GM18502 (cell line): ENCODE results near the gene TBC1D9B.

Source experiments
- ATAC-seq: cut with Tn5 transposase; IDR thresholded peaks from one replicate; pipeline ENCODE4 v1.9.1; 2021; ENCODE audit warnings: mild to moderate bottlenecking; ENCODE audit not compliant: unreplicated experiment, poor library complexity

The TBC1D9B gene

DNA sequence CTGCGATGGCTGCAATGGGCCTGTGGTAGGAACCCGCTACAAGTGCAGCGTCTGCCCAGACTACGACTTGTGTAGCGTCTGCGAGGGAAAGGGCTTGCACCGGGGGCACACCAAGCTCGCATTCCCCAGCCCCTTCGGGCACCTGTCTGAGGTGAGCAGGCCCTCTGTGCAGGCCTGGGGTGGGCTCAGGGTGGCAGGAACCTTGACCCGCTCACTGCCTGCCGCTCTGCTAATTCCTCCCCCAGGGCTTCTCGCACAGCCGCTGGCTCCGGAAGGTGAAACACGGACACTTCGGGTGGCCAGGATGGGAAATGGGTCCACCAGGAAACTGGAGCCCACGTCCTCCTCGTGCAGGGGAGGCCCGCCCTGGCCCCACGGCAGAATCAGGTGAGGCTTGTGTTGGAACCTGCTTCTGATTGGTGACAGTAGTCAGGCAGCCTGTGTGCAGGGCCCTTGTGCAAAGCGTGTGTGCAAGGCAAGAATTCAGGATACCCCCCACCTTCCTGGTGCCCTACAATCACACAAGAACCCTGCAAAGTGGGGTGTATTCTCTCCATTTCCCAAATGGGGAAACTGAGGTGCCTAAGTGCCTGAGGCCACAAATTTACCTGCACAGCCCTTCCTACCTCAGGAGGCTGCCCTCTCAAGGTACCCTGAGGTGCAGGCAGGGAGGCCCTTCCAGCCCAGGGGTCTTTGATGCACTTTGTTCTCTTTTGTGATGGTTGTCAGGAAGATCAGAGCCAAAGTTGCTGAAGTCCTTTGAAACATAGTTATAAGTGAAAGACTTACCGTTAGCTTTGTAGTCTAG lies 83.6 kb downstream of the TBC1D9B start:
- no peak for ATAC-seq

DNA sequence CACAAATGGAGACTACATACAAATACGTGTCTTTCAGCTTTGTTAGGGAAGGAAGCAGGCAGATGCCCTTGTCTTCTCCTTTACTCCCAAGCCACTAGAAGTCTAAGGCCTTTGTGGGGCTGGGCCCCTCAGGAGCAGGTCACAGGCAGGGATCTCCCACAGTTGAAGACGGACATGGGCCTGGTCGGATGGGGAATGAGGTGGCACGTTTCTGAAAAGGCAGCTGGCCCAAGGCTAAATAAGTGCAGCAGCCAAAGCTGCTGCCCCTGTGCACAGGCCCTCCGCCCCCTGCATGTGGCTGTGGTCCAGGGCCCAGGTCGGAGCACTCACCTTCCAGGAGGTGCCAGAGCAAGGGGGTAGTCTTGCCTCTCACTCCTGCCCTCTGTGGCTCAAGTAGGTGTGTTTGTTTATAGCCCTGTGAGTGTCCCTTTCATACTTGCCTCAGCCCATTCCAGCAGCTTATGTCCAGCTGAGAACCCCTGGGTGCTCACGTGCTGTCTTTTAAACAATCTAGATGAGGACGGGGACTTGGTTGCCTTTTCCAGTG lies 85.2 kb downstream of the TBC1D9B start:
- no peak for ATAC-seq

DNA sequence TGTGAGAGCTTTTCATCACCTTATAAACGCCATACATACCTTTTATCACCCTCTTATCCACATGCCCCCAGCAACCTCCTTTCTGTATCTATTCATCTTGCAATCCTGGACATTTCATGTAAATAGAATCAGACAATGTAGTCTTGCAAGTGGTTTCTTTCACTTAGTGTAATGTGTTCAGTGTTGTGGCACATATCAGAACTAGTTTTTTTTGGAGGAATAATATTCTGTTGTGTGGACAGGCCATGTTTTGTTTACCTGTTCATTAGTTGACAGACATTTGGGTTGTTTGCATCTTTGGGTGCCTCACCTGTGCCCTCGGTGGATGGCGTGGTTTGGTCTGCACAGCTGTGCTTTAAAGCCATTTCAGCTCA lies 85.7 kb downstream of the TBC1D9B start:
- no peak for ATAC-seq

DNA sequence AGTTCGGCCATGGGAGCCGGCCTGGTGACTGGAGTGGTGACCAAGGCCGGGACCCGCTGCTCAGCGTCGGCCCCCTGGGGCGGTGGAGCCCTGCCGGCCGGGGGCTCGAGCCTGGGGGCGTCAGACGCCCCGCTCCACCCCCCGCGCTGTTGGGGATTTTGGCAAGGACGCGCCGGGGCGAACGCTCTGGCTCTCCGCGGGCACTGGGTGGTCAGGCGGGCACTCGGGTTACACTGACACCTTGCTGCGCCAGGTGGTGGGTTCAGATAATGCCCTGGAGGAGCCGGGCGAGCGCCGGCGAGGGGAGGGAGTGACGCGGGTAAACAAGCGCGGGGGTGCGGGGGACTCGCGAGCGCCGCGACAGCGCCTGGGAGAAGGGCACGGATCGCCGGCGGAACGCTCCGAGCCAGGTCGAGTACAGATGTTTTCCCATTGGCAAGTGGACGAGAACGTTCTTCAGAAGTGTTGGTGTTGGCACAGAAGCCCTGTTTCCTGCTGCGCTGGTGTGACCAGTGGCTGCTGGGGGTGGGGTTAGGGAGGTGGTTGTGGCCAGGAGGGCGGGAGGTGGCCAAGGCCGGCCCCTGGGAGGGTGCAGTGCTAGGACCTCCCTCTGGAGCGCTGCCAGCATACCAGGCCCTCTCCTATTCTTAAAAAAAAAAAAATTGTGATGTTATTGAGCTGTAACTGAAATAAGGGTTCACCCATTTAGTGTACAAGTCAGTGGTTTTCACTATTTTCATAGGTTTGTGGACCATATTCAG lies 86.2 kb downstream of the TBC1D9B start:
- peak; percentile 45 for ATAC-seq

DNA sequence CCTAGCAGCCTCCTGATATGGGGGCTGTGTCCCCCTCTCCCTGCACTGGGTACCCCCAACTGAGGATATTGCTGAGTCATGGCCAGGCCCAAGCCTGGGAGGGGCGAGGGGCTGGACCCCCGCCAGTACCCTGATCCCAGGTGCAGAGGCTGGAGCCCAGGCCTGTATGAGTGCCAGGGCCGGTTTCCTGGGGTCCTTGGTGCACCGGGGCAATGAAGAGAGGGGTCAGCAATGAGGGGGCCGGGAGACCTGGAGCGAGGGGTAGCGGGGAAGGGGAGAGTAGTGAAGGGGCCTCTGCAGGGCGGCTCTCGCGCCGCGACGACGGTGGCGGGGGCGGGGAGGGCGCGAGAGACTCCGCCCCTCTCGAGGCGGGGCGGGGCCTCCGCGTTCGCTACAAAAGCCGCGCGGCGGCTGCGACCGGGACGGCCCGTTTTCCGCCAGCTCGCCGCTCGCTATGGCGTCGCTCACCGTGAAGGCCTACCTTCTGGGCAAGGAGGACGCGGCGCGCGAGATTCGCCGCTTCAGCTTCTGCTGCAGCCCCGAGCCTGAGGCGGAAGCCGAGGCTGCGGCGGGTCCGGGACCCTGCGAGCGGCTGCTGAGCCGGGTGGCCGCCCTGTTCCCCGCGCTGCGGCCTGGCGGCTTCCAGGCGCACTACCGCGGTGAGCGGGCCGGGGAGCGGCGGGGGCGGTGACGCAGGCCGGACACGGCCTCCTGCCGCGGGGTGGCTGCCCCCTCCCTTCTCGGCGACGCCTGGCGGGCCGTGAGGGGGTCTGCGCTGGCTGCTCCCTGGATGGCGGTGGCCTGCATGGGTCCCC lies 87.0 kb downstream of the TBC1D9B start, which contains the start of gene SQSTM1:
SQSTM1 (plus strand) TSS at position 423 of the 815 bp plus-strand sequence; CDS start at position 455, 32 bp downstream.
- peak; percentile 39 for ATAC-seq

DNA sequence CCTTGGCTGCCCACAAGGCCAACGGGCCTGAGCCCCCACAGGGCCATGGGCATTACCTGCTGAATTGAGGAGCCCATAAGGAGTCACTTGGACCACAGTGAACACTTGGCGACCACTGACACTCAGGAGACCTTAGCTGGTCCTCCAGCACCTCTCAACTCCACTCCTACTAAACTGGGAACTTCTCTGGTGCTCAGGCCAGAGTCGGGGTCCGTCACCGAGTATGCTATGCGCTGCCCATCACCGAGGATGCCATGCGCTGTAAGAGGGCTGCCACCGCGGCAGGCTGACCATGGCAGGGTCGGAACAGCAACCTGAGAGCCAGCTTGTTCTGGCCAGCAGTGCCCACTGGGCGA lies 87.6 kb downstream of the TBC1D9B start:
- ATAC-seq: no peak

DNA sequence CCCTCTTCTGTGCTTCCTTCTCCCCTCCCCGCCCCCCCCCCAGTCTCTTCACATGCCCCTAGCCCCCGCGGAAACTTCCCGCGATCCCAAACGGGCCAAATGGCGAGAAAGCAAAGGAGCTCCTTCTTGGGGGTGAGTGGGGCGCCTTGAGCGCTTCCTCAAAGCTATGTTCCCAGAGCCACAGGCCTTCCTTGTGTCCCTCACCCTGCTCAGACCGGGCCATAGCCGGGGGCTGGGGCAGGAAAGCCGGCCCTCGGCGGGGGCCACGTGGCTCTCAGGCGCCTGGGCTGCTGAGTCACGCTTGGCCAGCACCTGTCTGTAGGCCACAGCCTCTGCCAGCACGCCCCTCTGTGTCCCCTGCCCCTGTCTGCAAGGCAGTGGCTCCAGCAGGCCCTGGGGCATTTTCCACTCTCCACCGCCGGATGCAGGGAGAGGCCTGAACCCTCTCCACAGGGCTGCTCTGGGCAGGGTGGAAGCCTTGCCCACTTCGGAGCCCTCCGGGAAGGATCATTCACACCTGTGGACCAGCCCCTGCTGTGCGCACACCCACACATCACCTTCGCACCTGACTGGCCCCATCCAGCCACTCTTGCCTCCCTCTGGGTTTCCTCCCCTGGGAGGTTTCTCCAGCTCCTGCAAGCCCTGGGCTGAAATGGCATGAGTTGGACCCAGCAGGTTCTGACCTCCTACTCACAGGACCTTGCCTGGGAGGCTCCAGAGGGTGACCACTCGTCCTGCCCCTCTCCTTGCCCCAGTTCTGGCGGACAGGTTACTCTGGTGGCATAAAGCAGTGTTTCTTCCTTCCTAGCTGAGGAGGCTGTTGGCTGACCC lies 88.2 kb downstream of the TBC1D9B start:
- ATAC-seq: no peak

DNA sequence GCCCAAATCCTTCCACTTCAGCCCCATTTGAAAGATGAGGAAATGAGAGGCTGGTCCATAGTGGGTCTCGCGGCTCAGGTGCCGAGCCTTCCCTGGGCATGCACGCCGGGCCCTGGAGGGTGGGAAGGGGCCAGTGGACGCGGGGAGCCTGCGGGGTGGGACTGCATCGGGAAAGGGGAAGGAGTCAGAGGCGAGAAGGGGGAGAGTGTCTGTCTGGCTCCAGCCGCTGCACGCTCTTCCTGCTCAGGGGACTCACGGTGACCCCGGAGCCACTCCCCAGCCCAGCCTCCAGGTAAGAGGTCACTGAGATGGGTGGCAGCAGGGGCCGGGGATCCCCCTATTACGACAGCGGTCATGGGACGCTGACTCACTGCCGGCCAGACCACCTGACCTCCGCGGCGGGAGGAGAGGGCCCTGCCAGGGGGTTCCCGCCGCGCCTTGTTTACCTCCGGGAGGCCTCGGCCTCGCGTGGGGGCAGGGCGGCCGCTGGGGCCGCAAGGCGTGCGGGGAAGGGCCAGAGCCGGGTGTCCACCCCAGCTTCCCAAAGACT lies 88.9 kb downstream of the TBC1D9B start:
- ATAC-seq: peak; percentile 67

DNA sequence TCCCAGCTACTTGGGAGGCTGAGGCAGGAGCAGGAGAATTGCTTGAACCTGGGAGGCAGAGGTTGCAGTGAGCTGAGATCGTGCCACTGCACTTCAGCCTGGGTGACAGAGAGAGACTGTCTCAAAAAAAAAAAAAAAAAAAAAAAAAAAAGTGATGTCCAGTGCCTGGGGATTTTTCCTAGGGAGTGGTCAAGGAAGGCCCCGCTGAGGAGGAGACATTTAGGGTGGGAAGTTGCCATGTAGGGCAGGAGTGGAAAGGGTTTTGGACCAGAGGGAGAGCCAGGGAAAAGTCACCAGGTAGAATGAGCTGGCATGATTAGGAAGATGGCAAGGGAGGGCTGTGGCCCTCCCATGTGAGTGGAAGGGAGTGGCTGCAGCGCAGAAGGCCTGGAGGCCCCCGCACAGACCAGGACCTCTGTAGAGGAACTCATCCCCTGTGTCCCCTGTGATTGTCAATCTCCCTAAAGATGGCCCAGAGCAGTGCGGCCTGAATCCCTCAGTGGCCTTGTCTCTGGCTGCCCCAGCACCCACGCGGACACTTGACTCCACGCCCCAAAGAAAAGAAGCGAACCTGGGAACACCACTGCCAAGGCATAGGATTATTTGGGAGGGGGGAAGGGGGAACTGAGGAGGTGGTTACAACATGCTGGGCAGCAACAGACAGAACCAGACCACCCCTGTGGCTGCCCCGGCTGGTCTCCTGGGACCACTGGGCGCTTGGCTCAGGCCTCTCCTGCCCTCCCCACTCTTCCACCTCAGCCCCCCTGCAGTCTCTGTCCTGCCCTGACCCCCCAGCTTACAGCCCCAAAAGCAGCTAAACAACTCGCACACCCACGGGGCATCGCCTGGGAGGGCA lies 89.6 kb downstream of the TBC1D9B start:
- no peak for ATAC-seq

DNA sequence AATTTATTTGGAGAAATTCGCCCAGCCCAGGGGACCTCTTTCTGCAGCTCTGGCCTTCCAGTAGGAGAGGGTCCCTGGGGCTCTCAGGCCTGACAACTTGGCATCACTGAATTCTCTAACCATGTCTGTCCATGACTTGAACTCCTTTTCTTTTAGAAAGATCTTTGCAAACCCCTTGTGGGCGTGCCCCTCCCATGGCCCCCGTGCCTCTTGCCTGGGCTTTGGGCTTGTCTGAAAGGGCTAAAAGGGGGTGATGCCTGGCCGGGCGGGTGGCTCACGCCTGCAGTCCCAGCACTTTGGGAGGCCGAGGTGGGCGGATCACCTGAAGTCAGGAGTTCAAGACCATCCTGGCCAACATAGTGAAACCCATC lies 90.2 kb downstream of the TBC1D9B start:
- no peak for ATAC-seq

DNA sequence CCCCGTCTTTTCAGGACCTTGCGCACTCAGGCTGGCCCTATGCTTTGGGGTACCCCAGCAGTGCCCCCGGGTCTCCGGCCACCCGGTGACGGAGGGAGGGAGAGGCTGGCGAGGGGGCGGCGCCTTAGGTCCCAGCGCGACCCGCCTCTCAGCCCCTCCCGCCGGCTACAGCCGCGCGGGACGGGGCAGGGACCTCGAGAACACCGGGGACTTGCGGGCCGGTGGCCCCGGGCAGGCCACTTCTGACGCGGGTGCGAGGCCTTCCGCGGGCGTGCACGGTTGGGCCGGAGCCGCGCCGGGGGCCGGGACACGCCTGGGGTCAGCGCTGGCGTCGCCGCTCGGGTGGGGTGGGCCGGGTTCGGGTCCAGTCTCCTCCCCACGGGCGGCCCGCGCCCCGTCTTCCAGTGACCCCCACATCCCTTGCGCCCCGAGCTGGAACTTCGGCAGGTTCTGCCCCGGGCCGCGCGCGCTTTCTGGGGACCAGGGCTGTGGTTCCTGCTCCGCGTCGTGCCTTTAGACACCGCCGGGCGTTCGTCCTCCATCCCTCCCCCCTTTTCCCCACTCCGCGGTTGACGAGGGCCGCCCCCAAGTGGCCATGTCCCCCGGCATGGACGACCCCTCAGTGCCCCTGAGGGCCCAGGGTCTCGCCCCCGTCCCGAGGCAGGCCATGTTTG lies 90.8 kb downstream of the TBC1D9B start:
- no peak for ATAC-seq

DNA sequence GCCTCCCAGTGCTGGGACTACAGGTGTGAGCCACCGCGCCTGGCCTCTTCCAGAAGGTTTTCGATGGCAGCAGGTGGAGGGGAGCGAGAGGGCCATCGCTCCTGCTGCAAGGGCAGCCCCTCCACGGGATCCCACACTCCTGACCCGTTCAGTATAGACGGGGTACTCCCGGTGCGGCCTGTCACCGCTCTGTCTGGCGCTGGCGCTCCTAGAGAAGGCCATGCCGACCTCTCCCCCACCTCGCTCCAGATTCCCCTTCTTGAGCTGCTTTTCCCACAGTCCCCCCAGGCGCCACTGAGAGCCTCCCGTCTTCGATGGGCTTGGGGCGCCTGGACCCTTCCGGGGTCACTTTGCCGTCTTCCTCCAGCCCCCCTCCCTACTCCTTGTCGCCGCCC lies 91.3 kb downstream of the TBC1D9B start:
- no peak for ATAC-seq

DNA sequence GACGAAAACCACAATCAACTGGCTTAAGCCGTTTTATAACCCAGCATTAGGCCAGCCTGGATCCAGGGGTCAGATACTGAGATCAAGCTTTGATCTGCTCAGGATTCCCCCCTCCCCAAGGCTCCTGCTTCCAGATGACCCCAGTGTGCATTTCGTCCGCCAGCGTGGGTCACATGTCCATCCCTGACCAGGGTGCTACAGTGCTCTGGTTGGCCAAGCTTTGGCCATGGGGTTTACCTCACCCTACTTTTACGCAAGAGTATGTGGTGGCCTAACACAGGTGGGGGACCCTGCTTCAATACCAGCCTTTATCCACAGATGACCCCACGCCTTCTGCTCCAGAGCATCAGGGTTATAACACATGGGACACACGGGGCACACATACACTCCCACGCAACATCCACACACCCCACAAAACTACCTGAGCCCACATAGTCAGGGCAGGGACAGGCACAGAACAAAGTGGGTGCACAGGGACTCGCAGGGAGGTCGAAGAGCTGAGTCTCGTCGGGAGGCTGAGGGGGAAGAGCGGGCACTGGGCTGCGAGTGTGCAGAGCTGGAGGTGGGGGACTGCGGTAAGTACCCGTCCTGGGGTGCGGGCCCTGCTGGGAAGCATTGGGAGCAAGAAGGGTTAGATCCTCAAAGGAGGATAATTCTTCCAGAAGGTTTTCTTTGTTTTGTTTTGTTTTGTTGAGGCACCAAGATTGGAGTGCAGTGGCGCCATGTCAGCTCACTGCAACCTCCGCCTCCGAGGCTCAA lies 92.0 kb downstream of the TBC1D9B start:
- no peak for ATAC-seq

DNA sequence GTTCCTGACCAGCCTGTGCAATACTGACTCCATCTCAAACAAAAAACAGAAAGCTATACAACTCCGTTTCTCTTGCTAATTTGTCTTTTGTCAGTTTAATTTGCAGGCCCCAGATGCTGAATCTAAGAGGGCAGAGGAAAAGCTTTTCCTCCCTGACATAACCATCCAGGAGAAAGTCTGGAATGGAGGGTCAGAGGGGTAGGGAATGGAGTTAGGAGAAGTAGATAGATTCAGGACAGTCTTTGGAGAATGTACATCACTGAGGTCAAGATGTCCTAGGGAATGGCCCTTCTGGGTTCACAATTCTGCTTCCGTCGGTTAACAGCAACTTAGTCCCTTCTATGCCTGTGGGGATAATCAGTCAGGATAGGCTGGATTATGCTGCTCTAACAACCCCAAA lies 93.6 kb downstream of the TBC1D9B start:
- no peak for ATAC-seq

DNA sequence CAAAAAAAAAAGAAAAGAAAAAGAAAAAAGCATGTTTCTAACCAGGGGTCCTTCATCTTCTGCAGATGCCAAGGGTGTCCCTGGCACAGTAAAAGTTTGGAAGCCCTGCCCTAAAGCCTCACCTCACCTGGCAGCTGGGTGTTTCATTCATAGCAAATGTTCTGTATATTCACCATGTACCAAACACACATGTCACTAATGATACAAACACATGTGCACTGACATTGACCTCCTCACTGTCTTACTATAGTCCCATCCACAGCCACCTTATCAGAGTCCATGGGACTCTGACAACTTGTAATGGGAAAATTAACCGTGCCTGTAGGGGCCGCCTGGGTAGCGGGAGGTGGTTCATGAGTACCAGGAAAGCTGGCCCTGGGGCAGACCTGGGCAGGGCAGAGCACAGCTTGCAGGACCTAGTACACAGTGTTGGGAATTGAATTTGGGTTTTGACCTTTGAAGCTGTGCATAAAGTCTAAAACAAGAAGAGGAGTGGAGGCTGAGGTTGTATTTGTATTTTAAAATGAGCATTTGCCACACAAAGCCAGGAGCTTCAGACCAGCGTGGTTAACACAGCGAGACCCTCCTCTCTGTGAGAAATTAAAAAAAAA lies 94.6 kb downstream of the TBC1D9B start:
- no peak for ATAC-seq

DNA sequence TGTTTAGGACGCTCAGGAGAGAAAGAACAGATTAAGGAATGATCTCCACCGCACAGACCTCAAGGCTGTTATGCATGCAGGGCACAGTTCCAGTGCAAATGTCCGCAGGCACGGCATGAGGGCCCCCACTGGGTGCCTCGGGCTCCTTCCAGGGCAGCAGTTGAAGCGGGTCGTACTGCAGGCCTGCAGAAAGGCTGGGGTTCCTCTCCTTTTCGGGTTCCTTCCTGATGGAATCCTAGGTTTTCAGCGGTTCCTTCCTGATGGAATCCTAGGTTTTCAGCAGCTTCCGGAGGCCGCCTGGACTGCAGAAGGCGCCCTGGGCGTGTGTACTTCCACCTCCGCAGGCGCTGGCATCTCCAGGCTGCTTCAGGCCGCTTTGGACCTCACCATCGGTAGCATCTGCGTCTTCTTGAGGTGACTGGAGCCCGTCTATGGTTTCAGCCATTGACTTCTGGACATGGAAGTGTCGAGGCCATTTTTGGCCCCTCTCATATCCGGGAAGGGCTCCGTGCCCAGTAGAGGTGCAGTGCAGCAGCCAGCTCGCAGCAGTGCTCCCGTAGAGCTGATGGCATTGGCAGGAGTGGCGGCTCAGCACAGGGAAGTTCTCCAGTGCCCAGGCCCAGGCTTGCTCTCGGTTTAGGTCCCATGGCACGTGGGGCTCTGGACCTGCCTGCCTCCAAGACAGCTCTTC lies 95.4 kb downstream of the TBC1D9B start:
- no peak for ATAC-seq
